Thoracic aorta (tissue), 2 donors: ENCODE data around the gene FAM78B. TPM values are rescaled to one million over a fixed set of nuclear protein-coding genes. Genes with fewer than 3 reads are reported as not detected.

ENCODE experiments used
- ATAC-seq: fragments of 150-250 bp; one replicate; pipeline ENCODE4 v1.8.0; 2017; ENCODE audit warnings: low read depth; ENCODE audit not compliant: insufficient number of reproducible peaks, low FRiP score
- DNase-seq: peaks from one replicate; pipeline ENCODE4 v3.0.0-alpha.2; 2020; ENCODE audit warnings: low spot score
- H3K27ac ChIP-seq, 2 donors: fragments of 200-600 bp; sonication (generic); 1 replicate in 1 of 2; 2 replicates in 1 of 2; pipeline ENCODE4 v1.5.1; 2016; ENCODE audit warnings: mild to moderate bottlenecking in 2 of 2, moderate library complexity in 2 of 2
- H3K27me3 ChIP-seq: fragments of 200-600 bp; sonication (generic); replicated peaks from 2 replicates; pipeline ENCODE4 v1.6.0; 2016; ENCODE audit warnings: mild to moderate bottlenecking; ENCODE audit not compliant: insufficient read depth
- H3K36me3 ChIP-seq: fragments of 200-600 bp; sonication (generic); one replicate; pipeline ENCODE4 v1.5.1; 2016
- H3K4me1 ChIP-seq, 2 donors: fragments of 200-600 bp; sonication (generic); 1 replicate in 1 of 2; 2 replicates in 1 of 2; pipeline versions ENCODE4 v1.5.1 to v1.6.0; 2016; ENCODE audit warnings: low read depth in 2 of 2, mild to moderate bottlenecking in 1 of 2; ENCODE audit not compliant: control insufficient read depth in 1 of 2
- H3K4me3 ChIP-seq: fragments of 200-600 bp; sonication (generic); 2 replicates; pipeline ENCODE4 v1.5.1; 2016; ENCODE audit warnings: mild to moderate bottlenecking
- H3K9me3 ChIP-seq: fragments of 200-600 bp; sonication (generic); 2 replicates; pipeline ENCODE4 v1.5.1; 2016
- total RNA-seq, 2 donors: library from RNA; depleted of rRNA; stranded (reverse); fragments of >200 nt; gene quantifications; one replicate each; pipeline versions ENCODE4 v1.1.0 to v1.2.3, GENCODE V29; 2016
- TF ChIP-seq, protein P1 (sequence below): fragments of 200-600 bp; sonication (generic); IDR thresholded peaks from one replicate; pipeline ENCODE4 v1.5.1; 2019; ENCODE audit warnings: antibody characterized with exemption

FAM78B gene
- total RNA-seq, 2 donors from 2014 or later = 0.56 to 0.81 TPM

DNA sequence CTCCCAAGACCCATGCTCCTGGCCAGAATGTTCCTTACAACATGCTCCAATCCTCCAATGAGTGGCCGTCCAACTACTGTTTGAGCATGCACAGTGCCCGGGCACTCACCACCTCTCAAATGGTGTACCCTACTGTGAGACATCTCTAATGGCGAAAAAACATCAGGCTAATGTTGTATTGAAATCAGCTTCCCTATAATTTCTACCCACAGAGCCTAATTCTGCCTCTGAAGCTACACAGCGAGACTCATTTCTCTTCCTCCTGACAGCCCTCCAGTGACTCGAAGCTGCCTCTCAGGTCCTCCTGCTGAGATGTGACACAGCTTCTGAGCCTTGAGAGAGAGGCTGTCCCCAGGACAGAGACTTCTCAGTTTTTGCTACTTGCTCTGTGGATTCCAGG is 130.7 kb downstream of the FAM78B start:
- H3K27me3 ChIP-seq = no peaks in the 10 kb centered on the region
- no peak overlapping the region for H3K27ac ChIP-seq
- no peak overlapping the region for H3K4me3 ChIP-seq
- no peak for DNase-seq
- H3K4me1 ChIP-seq = no peaks in the 10 kb centered on the region
- H3K36me3 ChIP-seq = no peaks in the 10 kb centered on the region
- no peaks in the 10 kb centered on the region for H3K9me3 ChIP-seq
- TF ChIP-seq, protein P1, sequence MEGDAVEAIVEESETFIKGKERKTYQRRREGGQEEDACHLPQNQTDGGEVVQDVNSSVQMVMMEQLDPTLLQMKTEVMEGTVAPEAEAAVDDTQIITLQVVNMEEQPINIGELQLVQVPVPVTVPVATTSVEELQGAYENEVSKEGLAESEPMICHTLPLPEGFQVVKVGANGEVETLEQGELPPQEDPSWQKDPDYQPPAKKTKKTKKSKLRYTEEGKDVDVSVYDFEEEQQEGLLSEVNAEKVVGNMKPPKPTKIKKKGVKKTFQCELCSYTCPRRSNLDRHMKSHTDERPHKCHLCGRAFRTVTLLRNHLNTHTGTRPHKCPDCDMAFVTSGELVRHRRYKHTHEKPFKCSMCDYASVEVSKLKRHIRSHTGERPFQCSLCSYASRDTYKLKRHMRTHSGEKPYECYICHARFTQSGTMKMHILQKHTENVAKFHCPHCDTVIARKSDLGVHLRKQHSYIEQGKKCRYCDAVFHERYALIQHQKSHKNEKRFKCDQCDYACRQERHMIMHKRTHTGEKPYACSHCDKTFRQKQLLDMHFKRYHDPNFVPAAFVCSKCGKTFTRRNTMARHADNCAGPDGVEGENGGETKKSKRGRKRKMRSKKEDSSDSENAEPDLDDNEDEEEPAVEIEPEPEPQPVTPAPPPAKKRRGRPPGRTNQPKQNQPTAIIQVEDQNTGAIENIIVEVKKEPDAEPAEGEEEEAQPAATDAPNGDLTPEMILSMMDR = no peak
- no peak for ATAC-seq

DNA sequence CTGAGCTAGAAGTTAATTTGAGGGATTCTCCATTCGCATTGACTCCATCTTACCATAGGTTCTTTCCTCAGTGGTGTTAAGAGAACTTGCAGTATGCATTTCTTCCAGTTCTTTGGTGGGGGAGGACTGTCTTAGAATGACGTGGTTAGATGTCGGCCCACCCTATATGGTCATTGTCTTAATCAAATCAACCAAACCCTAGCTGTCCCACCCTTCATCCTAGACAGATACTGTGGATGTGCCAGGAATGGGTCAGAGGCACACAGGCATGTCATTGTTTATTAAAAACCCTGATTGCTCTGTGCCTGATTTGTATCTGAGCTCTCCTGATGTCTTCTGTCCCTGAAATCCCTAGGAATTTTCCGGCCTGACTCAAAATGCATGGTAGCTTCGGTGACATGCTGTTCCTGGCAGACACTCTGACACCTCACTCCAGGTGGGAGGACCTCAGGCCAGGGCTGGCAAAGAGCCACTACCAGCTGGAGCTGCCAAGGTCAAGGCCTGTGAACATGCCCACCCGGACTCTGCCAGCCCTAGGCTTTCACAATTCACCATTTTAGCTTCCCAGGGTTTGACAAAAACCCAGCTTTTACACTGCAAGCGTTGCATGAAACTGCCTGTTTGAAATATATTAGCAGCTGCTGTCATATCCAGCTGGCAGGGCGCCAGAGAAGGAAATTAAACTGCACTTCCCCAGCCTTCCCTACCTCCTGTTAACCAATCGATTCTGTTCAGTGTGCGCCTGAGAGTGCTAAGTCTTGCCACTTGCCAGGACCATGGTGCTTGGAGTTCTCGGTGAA is 134.0 kb downstream of the FAM78B start:
- TF ChIP-seq, protein P1 = no peak
- Histone ChIP-seq H3K27ac (no peak overlapping the region), H3K4me1 (no peaks in the 10 kb centered on the region), H3K36me3 (no peaks in the 10 kb centered on the region), H3K4me3 (no peak overlapping the region), H3K27me3 (no peaks in the 10 kb centered on the region), H3K9me3 (no peaks in the 10 kb centered on the region)
- ATAC-seq (no peak), DNase-seq (no peak)

DNA sequence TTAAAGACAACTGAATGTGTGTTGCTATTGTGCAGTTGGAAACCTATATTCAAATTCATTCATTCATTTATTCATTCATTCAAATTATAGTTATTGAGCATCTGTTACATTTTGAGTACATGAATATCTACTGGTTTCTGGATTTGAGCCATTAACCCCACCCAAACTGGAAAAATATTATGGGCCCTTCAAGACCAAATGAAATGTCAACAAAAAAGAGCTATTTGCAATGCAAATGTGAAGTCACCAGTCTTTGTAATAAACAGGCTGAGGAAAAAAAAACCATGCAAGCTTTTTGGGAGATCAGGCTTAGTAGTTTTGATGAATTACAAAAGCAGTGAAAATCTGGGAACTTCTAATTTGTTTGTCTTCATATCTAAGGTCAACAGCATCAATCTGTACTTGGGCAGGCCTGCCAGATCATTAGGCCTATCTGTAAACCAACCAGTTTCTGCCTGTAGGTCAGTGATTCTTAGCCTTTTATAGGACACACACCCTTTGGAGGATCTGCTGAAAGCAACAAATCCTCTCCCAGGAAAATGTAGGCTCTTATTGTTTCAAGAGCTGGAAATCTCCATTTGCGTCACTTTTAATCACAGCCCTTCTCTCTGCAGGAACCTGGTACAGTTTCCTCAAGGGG is 134.7 kb downstream of the FAM78B start:
- H3K27me3 ChIP-seq = no peaks in the 10 kb centered on the region
- TF ChIP-seq, protein P1 = no peak
- no peaks in the 10 kb centered on the region for H3K9me3 ChIP-seq
- no peak for DNase-seq
- H3K4me1 ChIP-seq = no peaks in the 10 kb centered on the region
- H3K4me3 ChIP-seq = no peak overlapping the region
- no peak for ATAC-seq
- H3K27ac ChIP-seq = no peak overlapping the region
- H3K36me3 ChIP-seq = no peaks in the 10 kb centered on the region

DNA sequence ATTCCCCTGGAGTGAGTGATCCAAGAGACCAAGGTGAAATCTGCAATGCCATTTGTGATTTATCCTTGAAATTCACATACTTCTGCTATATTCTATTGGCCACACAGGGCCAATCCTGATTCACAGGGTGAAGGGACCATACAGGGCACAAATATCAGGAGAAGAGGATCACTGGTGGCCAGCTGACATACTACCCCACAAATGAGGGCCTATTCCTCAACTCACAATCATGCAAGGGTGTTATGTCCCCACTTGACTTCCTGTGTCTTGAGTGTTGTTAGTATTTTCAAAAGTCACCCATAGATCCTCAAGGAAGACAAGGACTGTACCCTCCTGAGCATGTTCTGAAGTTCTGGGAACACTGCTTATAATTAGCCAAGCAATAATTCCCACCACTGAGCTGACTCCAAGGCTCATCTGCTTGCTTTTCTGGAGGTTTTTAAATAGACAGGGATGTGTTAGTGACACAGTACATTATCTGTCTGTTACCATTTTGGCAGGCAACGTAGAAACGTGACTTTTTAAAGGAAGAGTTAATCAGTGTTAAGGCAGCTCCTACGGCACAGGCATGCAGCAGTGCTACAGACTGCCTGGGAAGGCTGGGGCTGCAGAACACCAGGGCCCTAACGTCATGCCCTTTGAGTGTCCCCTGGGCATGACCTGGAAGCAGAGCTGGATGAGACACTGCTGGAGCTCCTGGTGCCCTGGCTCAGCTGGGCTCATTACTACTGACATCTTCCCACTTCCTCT is 137.4 kb downstream of the FAM78B start:
- TF ChIP-seq, protein P1 = no peak
- no peak overlapping the region for H3K4me3 ChIP-seq
- no peaks in the 10 kb centered on the region for H3K27me3 ChIP-seq
- H3K4me1 ChIP-seq = no peaks in the 10 kb centered on the region
- no peak overlapping the region for H3K27ac ChIP-seq
- ATAC-seq (no peak), DNase-seq (no peak)
- no peaks in the 10 kb centered on the region for H3K9me3 ChIP-seq
- H3K36me3 ChIP-seq = no peaks in the 10 kb centered on the region

DNA sequence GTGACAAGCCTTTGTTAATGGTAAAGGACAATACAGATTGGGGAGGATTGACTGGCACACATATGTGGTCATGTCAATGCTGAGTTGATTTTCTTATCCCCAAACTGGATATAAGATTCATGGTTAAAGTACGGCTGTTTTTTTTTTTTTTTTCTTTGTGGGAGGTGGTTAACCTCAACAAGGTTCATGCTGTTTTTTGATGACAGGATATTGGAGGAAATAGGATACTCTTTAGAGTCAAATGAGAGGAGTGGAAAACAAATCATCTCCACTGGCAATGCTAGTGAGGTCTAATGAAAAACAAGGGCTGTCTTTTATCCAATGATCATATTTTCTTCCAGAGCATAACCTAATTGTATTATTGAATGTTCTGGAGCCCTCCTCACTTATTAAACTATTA is 140.2 kb downstream of the FAM78B start:
- no peak for ATAC-seq

More for the DNA sequence above, 140.2 kb downstream of the FAM78B start:
- TF ChIP-seq, protein P1 = no peak
- Histone ChIP-seq H3K36me3 (no peaks in the 10 kb centered on the region), H3K27me3 (no peaks in the 10 kb centered on the region), H3K9me3 (no peaks in the 10 kb centered on the region), H3K4me1 (no peaks in the 10 kb centered on the region), H3K4me3 (no peak overlapping the region), H3K27ac (no peak overlapping the region)
- DNase-seq = no peak
